ENCODE data around the gene SCUBE1.

DNA sequence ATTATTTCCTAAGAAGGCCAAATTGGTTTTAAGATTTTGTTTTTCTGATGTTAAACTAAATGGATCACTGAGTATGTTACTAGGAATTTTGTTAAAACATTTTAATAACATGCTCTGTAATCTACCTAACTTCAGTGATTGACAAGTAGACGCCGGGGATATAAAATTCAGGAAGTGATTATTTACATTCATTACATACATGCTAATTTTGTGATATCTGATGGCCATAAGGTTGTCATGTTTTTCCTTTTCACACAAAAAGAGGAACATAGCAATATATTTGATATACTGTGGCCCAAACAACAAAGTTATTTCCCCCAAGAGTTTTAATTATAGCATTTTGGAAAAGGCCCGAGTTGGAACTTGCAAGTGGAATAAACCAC is 12.1 kb downstream of the SCUBE1 start:
- no peak for TF ChIP-seq EZH2 (IDR thresholded peaks at IDR 0.05)
- TF ChIP-seq POLR2AphosphoS5 (IDR thresholded peaks at IDR 0.05; ENCODE audit: borderline replicate concordance, low read depth, low read length) = no peak
